Thoracic aorta (tissue), 2 donors: ENCODE data around the gene EXT2. TPM values are rescaled to one million over a fixed set of nuclear protein-coding genes. Genes with fewer than 3 reads are reported as not detected.

Experiments
- ATAC-seq: fragments of 150-250 bp; one replicate; pipeline ENCODE4 v1.8.0; 2017; ENCODE audit warnings: low read depth; ENCODE audit not compliant: insufficient number of reproducible peaks, low FRiP score
- DNase-seq: peaks from one replicate; pipeline ENCODE4 v3.0.0-alpha.2; 2020; ENCODE audit warnings: low spot score
- H3K27ac ChIP-seq, 2 donors: fragments of 200-600 bp; sonication (generic); 1 replicate in 1 of 2; 2 replicates in 1 of 2; pipeline ENCODE4 v1.5.1; 2016; ENCODE audit warnings: mild to moderate bottlenecking in 2 of 2, moderate library complexity in 2 of 2
- H3K27me3 ChIP-seq: fragments of 200-600 bp; sonication (generic); replicated peaks from 2 replicates; pipeline ENCODE4 v1.6.0; 2016; ENCODE audit warnings: mild to moderate bottlenecking; ENCODE audit not compliant: insufficient read depth
- H3K36me3 ChIP-seq: fragments of 200-600 bp; sonication (generic); one replicate; pipeline ENCODE4 v1.5.1; 2016
- H3K4me1 ChIP-seq, 2 donors: fragments of 200-600 bp; sonication (generic); 1 replicate in 1 of 2; 2 replicates in 1 of 2; pipeline versions ENCODE4 v1.5.1 to v1.6.0; 2016; ENCODE audit warnings: low read depth in 2 of 2, mild to moderate bottlenecking in 1 of 2; ENCODE audit not compliant: control insufficient read depth in 1 of 2
- H3K4me3 ChIP-seq: fragments of 200-600 bp; sonication (generic); 2 replicates; pipeline ENCODE4 v1.5.1; 2016; ENCODE audit warnings: mild to moderate bottlenecking
- H3K9me3 ChIP-seq: fragments of 200-600 bp; sonication (generic); 2 replicates; pipeline ENCODE4 v1.5.1; 2016
- total RNA-seq, 2 donors: library from RNA; depleted of rRNA; stranded (reverse); fragments of >200 nt; gene quantifications; one replicate each; pipeline versions ENCODE4 v1.1.0 to v1.2.3, GENCODE V29; 2016
- TF ChIP-seq, protein P1 (sequence below): fragments of 200-600 bp; sonication (generic); IDR thresholded peaks from one replicate; pipeline ENCODE4 v1.5.1; 2019; ENCODE audit warnings: antibody characterized with exemption

EXT2 gene
- total RNA-seq, 2 donors from 2014 or later = 64.4 to 102 TPM

- Histone ChIP-seq H3K4me1 (no peaks in the 10 kb centered on the region), H3K27ac (no peak overlapping the region), H3K36me3 (no peaks in the 10 kb centered on the region), H3K9me3 (no peaks in the 10 kb centered on the region), H3K27me3 (no peaks in the 10 kb centered on the region), H3K4me3 (no peak overlapping the region)
- TF ChIP-seq, protein P1, sequence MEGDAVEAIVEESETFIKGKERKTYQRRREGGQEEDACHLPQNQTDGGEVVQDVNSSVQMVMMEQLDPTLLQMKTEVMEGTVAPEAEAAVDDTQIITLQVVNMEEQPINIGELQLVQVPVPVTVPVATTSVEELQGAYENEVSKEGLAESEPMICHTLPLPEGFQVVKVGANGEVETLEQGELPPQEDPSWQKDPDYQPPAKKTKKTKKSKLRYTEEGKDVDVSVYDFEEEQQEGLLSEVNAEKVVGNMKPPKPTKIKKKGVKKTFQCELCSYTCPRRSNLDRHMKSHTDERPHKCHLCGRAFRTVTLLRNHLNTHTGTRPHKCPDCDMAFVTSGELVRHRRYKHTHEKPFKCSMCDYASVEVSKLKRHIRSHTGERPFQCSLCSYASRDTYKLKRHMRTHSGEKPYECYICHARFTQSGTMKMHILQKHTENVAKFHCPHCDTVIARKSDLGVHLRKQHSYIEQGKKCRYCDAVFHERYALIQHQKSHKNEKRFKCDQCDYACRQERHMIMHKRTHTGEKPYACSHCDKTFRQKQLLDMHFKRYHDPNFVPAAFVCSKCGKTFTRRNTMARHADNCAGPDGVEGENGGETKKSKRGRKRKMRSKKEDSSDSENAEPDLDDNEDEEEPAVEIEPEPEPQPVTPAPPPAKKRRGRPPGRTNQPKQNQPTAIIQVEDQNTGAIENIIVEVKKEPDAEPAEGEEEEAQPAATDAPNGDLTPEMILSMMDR = no peak
- ATAC-seq (no peak), DNase-seq (no peak)
Measured at GRCh38 chr11:44269369-44270351, 174.2 kb downstream of the EXT2 start.

DNA sequence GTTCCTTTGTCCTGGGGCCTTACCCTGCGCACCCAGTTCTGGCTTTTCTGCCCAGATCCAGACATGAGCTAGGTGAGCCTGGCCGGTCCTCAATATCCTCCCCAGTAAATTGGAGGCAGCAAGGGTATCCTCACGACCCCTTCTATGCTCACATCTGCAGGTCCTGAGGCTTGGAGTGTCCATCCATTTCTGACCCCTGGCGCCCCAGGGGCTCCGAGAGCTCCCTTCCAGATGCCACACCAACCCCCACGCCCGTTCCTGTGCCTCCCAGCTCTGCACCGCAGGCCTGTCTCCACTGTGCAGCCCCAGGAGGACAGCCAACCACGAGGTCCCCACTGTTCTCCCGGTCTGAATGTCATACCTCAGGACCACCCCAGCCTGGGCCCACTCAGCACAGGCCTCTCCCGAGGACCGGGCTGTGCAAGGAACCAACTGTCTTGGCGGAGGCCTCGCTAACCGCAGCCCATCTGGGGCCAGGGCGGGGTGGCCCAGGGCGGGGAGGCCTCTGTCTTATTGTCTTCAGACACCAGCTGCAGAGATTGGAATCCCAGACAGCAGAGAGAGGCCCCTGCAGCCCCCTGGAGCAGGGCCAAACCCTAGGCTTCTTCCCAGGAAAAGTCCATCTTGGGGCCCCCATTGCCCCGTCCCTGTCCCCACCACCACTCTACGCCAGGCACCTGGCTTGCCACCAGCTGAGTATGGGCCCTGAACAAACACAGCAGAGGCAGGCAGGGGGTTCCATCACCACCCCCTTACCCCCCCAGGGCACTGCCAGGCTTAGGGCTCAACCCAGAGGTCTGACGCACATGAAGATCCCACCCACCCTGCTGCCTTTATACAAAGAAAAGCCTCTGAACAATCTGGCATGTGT lies 175.2 kb downstream of the EXT2 start:
- Histone ChIP-seq H3K9me3 (no peaks in the 10 kb centered on the region), H3K4me3 (no peak overlapping the region), H3K4me1 (no peaks in the 10 kb centered on the region), H3K27me3 (no peaks in the 10 kb centered on the region), H3K36me3 (no peaks in the 10 kb centered on the region), H3K27ac (no peak overlapping the region)
- DNase-seq (no peak), ATAC-seq (no peak)
- TF ChIP-seq, protein P1 = no peak

DNA sequence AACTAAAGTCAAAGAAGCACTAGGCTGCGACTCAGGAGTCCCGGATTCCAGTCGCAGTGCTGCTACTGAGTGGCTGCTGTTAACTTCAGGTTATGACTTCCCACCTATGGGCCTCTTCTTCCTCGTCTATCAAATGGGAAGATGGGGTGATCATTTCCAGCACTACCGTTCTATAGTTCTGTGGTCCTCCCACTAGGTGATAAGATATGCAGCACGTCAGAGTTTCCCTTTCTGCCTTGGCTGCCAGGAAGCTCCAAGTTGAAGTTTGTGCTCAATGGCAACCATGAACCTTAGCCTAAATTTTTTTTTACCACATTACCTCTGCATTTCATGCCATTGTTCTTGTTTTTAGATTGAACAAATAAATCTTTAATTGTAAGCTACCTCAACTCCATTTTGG lies 175.8 kb downstream of the EXT2 start:
- TF ChIP-seq, protein P1 = no peak
- H3K27ac ChIP-seq = no peak overlapping the region
- no peaks in the 10 kb centered on the region for H3K27me3 ChIP-seq
- no peaks in the 10 kb centered on the region for H3K36me3 ChIP-seq
- no peak overlapping the region for H3K4me3 ChIP-seq
- no peak for DNase-seq
- no peak for ATAC-seq
- H3K9me3 ChIP-seq = no peaks in the 10 kb centered on the region
- no peaks in the 10 kb centered on the region for H3K4me1 ChIP-seq

DNA sequence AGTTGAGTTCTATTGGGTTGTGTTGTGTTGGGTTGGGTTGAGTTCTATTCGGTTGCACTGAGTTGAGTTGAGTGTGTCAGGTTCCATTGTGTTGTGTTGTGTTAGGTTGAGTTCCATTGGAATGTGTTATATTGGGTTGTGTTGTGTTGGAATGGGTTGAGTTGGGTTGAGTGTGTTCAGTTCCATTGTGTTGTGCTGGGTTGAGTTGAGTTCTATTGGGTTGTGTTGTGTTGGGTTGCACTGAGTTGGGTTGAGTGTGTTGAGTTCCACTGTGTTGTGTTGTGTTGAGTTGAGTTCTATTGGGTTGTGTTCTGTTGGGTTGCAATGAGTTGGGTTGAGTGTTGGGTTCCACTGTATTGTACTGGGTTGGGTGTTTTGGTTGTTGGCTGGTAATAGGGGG lies 178.9 kb downstream of the EXT2 start:
- Histone ChIP-seq H3K27me3 (no peaks in the 10 kb centered on the region), H3K4me3 (no peak overlapping the region), H3K36me3 (no peaks in the 10 kb centered on the region), H3K4me1 (no peaks in the 10 kb centered on the region), H3K9me3 (no peaks in the 10 kb centered on the region), H3K27ac (no peak overlapping the region)
- DNase-seq = no peak
- TF ChIP-seq, protein P1 = no peak
- no peak for ATAC-seq

DNA sequence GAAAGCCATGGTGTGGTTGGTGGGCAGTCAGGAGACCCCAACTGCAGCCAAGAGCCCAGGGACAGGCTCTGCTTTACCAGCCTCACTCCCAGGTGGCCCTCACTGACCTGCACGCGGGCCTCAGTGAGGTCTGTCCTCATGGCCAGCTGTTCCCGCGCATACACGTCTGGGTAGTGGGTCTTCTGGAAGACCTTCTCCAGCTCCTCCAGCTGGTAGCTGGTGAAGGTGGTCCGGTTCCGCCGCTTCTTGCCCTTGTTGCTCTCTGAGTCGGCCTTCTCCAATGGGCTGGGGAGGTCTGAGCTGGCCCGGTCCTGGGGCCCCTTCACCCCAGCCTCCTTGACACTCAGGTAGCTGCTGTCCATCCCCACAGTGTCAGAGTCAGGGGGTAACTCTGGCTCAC lies 179.8 kb downstream of the EXT2 start:
- H3K4me3 ChIP-seq = no peak overlapping the region
- H3K27ac ChIP-seq = no peak overlapping the region
- no peaks in the 10 kb centered on the region for H3K27me3 ChIP-seq
- TF ChIP-seq, protein P1 = no peak
- H3K9me3 ChIP-seq = no peaks in the 10 kb centered on the region
- ATAC-seq = no peak
- H3K36me3 ChIP-seq = no peaks in the 10 kb centered on the region
- H3K4me1 ChIP-seq = no peaks in the 10 kb centered on the region
- no peak for DNase-seq
